Measurements from ENCODE around the gene EHD1.

DNA sequence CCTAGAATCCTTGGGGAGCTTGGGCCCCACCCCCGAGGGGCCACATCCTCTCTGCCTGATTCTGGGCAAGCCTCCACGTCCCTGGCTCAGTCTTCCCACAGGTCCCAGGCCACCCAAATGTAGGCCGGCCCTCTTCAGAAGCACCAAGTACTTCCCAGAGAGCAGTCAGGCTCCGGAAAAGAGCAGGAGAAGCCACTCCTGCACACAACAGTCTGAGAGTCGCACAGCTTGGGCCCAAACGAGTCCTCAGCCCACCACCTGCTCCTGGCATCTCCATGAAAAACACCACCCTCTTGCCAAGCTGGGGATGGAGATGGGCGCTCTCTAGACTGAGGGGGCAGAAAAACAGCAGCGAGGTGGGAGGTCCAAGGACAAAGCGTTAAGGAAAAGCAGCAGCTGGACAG, 15.4 kb downstream of the EHD1 start:
- no peak for TF ChIP-seq EZH2 (IDR thresholded peaks at IDR 0.05; ENCODE audit: low read depth)
- TF ChIP-seq, protein P1, sequence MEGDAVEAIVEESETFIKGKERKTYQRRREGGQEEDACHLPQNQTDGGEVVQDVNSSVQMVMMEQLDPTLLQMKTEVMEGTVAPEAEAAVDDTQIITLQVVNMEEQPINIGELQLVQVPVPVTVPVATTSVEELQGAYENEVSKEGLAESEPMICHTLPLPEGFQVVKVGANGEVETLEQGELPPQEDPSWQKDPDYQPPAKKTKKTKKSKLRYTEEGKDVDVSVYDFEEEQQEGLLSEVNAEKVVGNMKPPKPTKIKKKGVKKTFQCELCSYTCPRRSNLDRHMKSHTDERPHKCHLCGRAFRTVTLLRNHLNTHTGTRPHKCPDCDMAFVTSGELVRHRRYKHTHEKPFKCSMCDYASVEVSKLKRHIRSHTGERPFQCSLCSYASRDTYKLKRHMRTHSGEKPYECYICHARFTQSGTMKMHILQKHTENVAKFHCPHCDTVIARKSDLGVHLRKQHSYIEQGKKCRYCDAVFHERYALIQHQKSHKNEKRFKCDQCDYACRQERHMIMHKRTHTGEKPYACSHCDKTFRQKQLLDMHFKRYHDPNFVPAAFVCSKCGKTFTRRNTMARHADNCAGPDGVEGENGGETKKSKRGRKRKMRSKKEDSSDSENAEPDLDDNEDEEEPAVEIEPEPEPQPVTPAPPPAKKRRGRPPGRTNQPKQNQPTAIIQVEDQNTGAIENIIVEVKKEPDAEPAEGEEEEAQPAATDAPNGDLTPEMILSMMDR (conservative IDR thresholded peaks at IDR 0.05), result no peak

Data from PC-9 (cell line).